AG09309 (cell line): ENCODE results near the gene L3MBTL2.

Source experiments
- DNase-seq: peaks from one replicate; pipeline ENCODE4 v3.0.0-alpha.2; 2010; ENCODE audit warnings: low read depth
- H3K4me3 ChIP-seq: 2 replicates; pipeline ENCODE4 v1.5.1; 2011; ENCODE audit warnings: mild to moderate bottlenecking, low read depth, low read length, moderate library complexity; ENCODE audit not compliant: control insufficient read depth
- CTCF ChIP-seq: IDR thresholded peaks from 2 replicates; pipeline ENCODE4 v1.5.1; 2011; ENCODE audit warnings: mild to moderate bottlenecking, low read depth, low read length, inconsistent platforms; ENCODE audit not compliant: insufficient read depth, control insufficient read depth; ENCODE audit errors: missing control alignments

Gene L3MBTL2

GRCh38 chr22:41237036-41237706 lies 32.1 kb downstream of the L3MBTL2 start:
- no peak overlapping the region; the same call in none of the 2 replicates for H3K4me3 ChIP-seq
- no peak for TF ChIP-seq CTCF
- no peak for DNase-seq

- H3K4me3 ChIP-seq, result no peak overlapping the region; the same call in none of the 2 replicates
- DNase-seq, result no peak
- TF ChIP-seq CTCF, result peak; percentile 45
Observed at GRCh38 chr22:41237707-41238569, 32.8 kb downstream of the L3MBTL2 start.

- no peak for TF ChIP-seq CTCF
- DNase-seq, result no peak
- no peak overlapping the region for H3K4me3 ChIP-seq
Observed at GRCh38 chr22:41238570-41239442, 33.7 kb downstream of the L3MBTL2 start.

- no peak for DNase-seq
- TF ChIP-seq CTCF, result no peak
- H3K4me3 ChIP-seq, result no peak overlapping the region
Observed at GRCh38 chr22:41239443-41240128, 34.5 kb downstream of the L3MBTL2 start.

GRCh38 chr22:41240377-41241132 lies 35.4 kb downstream of the L3MBTL2 start, which contains the start of gene CHADL:
TSS of gene CHADL (minus strand) at chr22:41240931. CDS start at chr22:41240881, 50 bp downstream.
- DNase-seq, result no peak
- TF ChIP-seq CTCF, result no peak
- no peak within 1 kb of the TSS for H3K4me3 ChIP-seq
